Measurements from ENCODE around the gene CAMK2N1.

DNA sequence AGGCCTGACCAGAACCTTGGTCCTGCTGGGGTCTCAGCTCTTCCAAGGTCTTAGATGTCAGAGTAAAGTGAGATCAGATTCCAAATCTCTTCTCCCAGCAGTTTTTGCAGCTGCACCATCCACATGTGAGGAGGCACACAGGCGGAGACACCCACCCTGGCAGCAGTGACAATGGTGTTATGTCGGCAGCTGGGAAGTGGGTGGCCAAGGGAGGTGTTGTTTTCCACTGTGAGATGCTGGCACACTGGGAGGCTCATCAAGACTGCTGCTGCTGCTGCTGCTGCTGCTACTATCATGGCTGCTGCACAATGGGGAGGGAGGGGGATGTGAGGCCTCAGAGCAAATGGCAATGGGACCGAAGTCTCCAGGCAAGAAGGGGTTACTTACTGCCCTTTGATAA lies 23.6 kb downstream of the CAMK2N1 start:
- TF ChIP-seq, protein P1, sequence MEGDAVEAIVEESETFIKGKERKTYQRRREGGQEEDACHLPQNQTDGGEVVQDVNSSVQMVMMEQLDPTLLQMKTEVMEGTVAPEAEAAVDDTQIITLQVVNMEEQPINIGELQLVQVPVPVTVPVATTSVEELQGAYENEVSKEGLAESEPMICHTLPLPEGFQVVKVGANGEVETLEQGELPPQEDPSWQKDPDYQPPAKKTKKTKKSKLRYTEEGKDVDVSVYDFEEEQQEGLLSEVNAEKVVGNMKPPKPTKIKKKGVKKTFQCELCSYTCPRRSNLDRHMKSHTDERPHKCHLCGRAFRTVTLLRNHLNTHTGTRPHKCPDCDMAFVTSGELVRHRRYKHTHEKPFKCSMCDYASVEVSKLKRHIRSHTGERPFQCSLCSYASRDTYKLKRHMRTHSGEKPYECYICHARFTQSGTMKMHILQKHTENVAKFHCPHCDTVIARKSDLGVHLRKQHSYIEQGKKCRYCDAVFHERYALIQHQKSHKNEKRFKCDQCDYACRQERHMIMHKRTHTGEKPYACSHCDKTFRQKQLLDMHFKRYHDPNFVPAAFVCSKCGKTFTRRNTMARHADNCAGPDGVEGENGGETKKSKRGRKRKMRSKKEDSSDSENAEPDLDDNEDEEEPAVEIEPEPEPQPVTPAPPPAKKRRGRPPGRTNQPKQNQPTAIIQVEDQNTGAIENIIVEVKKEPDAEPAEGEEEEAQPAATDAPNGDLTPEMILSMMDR (conservative IDR thresholded peaks at IDR 0.05 in 1 of 2, IDR thresholded peaks at IDR 0.05 in 1 of 2; ENCODE audit: extremely low read depth in 1 of 2, insufficient read depth in 1 of 2, low read depth in 1 of 2, low read length in 2 of 2): no peak
- no peak for TF ChIP-seq EZH2 (IDR thresholded peaks at IDR 0.05; ENCODE audit: borderline replicate concordance, low read length)

Data from mammary epithelial cell (primary cell).